GM12878 (cell line): ENCODE results near the gene HCLS1. TPM values are rescaled to one million over a fixed set of nuclear protein-coding genes. Genes with fewer than 3 reads are reported as not detected.

Experiments used
- ATAC-seq: fragments of 200-7000 bp; cut with Tn5 transposase; 3 replicates; pipeline ENCODE4 v1.9.1; 2020; ENCODE audit warnings: mild to moderate bottlenecking, moderate library complexity
- BruUV-seq: library from RNA; stranded (reverse); fragments of 400-500 nt; replicated peaks from 2 replicates; lab custom pipeline; 2021; lab: Mats Ljungman, UMichigan
- CTCF ChIA-PET: fragments of 300-600 bp; sonication (Branson Sonifier 250); formaldehyde crosslinking; extraction: SDS; loops from one replicate; lab custom pipeline; 2021; ENCODE audit warnings: inconsistent platforms; lab: Yijun Ruan, JAX
- POLR2A ChIA-PET: fragments of 350-600 bp; formaldehyde crosslinking; extraction: SDS; loops from one replicate; lab custom pipeline; 2021; ENCODE audit warnings: inconsistent platforms; lab: Charles Lee
- RAD21 ChIA-PET: fragments of 300-600 bp; sonication (Branson Sonifier 250); formaldehyde crosslinking; loops from one replicate; lab custom pipeline; 2023; ENCODE audit warnings: antibody characterized with exemption; ENCODE audit not compliant: unreplicated experiment; lab: Charles Lee
- SMC1A ChIA-PET: fragments of 300-600 bp; sonication (Branson Sonifier 250); formaldehyde crosslinking; loops from one replicate; lab custom pipeline; 2023; ENCODE audit not compliant: unreplicated experiment, uncharacterized antibody; lab: Charles Lee
- DNase-seq: peaks from one replicate; pipeline ENCODE4 v3.0.0-alpha.2; 2011; ENCODE audit warnings: low read depth, low spot score
- FAIRE-seq: peaks from 3 replicates; lab custom pipeline; 2011; peaks lifted over from hg19 to GRCh38; lab: Jason Lieb, UNC
- H2AFZ ChIP-seq: 2 replicates; pipeline ENCODE4 v1.6.0; 2011; ENCODE audit warnings: low read depth, low read length, control low read depth; ENCODE audit not compliant: control insufficient read depth
- H3K27ac ChIP-seq: 2 replicates; pipeline ENCODE4 v1.5.1; 2011; ENCODE audit warnings: control low read depth; ENCODE audit not compliant: control insufficient read depth, insufficient read depth
- H3K27me3 ChIP-seq, 2 experiments: replicated peaks in 1 of 2; 2 replicates each; pipeline versions ENCODE4 v1.6.0 to v1.6.1; 2011; ENCODE audit warnings: low read length in 1 of 2; ENCODE audit not compliant: control insufficient read depth in 2 of 2, insufficient read depth in 2 of 2
- H3K36me3 ChIP-seq, 2 experiments: 2 replicates each; pipeline ENCODE4 v1.5.1; 2011; ENCODE audit warnings: low read length in 1 of 2; ENCODE audit not compliant: control insufficient read depth in 2 of 2, insufficient read depth in 2 of 2
- H3K4me1 ChIP-seq: 2 replicates; pipeline ENCODE4 v1.6.1; 2011; ENCODE audit warnings: mild to moderate bottlenecking, low read length, moderate library complexity, mixed read lengths; ENCODE audit not compliant: control insufficient read depth, insufficient read depth
- H3K4me2 ChIP-seq: 2 replicates; pipeline ENCODE4 v1.6.0; 2011; ENCODE audit warnings: control low read depth; ENCODE audit not compliant: control insufficient read depth, insufficient read depth
- H3K4me3 ChIP-seq: fragments of 200-600 bp; sonication (generic); 2 replicates; pipeline ENCODE4 v1.5.1; 2016
- H3K79me2 ChIP-seq: 2 replicates; pipeline ENCODE4 v1.6.0; 2011; ENCODE audit warnings: low read length; ENCODE audit not compliant: control insufficient read depth, insufficient read depth
- H3K9ac ChIP-seq: 2 replicates; pipeline ENCODE4 v1.8.0; 2011; ENCODE audit warnings: low read length, control low read depth, mixed read lengths; ENCODE audit not compliant: control insufficient read depth, insufficient read depth
- H3K9me3 ChIP-seq: replicated peaks from 3 replicates; pipeline ENCODE4 v1.5.1; 2011; ENCODE audit warnings: mild to moderate bottlenecking, low read length; ENCODE audit not compliant: control insufficient read depth, insufficient read depth
- H4K20me1 ChIP-seq: 2 replicates; pipeline ENCODE4 v1.6.0; 2011; ENCODE audit not compliant: control insufficient read depth, insufficient read depth
- BACH1 ChIP-seq: fragments of 450-650 bp; IDR thresholded peaks from 2 replicates; pipeline ENCODE4 v1.6.1; 2017; ENCODE audit warnings: mild to moderate bottlenecking, borderline replicate concordance
- CREM ChIP-seq: IDR thresholded peaks from 2 replicates; pipeline ENCODE4 v1.6.1; 2014; ENCODE audit warnings: antibody characterized with exemption, low read depth
- DPF2 ChIP-seq: fragments of 450-650 bp; IDR thresholded peaks from 2 replicates; pipeline ENCODE4 v1.6.1; 2017; ENCODE audit warnings: mild to moderate bottlenecking
- E2F4 ChIP-seq: IDR thresholded peaks from 2 replicates; pipeline ENCODE4 v1.6.1; 2012; ENCODE audit warnings: low read depth, low read length, improper control_type of control experiment
- E2F8 ChIP-seq: fragments of 450-650 bp; IDR thresholded peaks from 2 replicates; pipeline ENCODE4 v1.6.1; 2018; ENCODE audit warnings: mild to moderate bottlenecking, low read depth, moderate library complexity; ENCODE audit not compliant: partially characterized antibody
- ESRRA ChIP-seq: IDR thresholded peaks from 2 replicates; pipeline ENCODE4 v1.6.1; 2012; ENCODE audit warnings: mild to moderate bottlenecking, low read length, improper control_type of control experiment
- MTA2 ChIP-seq: fragments of 450-650 bp; IDR thresholded peaks from 2 replicates; pipeline ENCODE4 v1.6.1; 2016; ENCODE audit warnings: low read depth, mild to moderate bottlenecking, moderate library complexity
- PML ChIP-seq: IDR thresholded peaks from 2 replicates; pipeline ENCODE4 v1.6.1; 2012; ENCODE audit warnings: low read length, inconsistent platforms
- RAD21 ChIP-seq: IDR thresholded peaks from 2 replicates; pipeline ENCODE4 v1.6.1; 2011; ENCODE audit warnings: mild to moderate bottlenecking, low read depth, low read length, moderate library complexity; ENCODE audit not compliant: insufficient read depth
- TCF12 ChIP-seq: IDR thresholded peaks from 2 replicates; pipeline ENCODE4 v1.6.1; 2011; ENCODE audit warnings: low read depth, mild to moderate bottlenecking, low read length
- YY1 ChIP-seq: IDR thresholded peaks from 2 replicates; pipeline ENCODE4 v1.6.1; 2011; ENCODE audit warnings: low read depth, mild to moderate bottlenecking, low read length
- ZNF384 ChIP-seq: IDR thresholded peaks from 2 replicates; pipeline ENCODE4 v1.6.1; 2012; ENCODE audit warnings: low read depth, mild to moderate bottlenecking, low read length, improper control_type of control experiment, borderline replicate concordance
- ZSCAN29 ChIP-seq: fragments of 450-650 bp; IDR thresholded peaks from 2 replicates; pipeline ENCODE4 v1.6.1; 2017; ENCODE audit warnings: mild to moderate bottlenecking, moderate library complexity
- WGBS: methylation state at CpG from one replicate; pipeline ENCODE4 v1.1.6; 2016; ENCODE audit warnings: low lambda C conversion rate; ENCODE audit not compliant: insufficient replicate concordance, insufficient coverage; ENCODE audit errors: missing lambda C conversion rate; 5-methylcytosine and 5-hydroxymethylcytosine counted together
- in situ Hi-C: fragments of 300-500 bp; cut with MboI; formaldehyde crosslinking; loops from 9 replicates; pipeline ENCODE4 v1.14.3; 2018; ENCODE audit warnings: mixed read lengths
- intact Hi-C: fragments of 100-400 bp; cut with micrococcal nuclease; formaldehyde crosslinking; loops from one replicate; pipeline ENCODE4 v1.14.2; 2022; ENCODE audit not compliant: unreplicated experiment
- polyA plus RNA-seq, 11 experiments: library from polyadenylated mRNA; depleted of rRNA in 4 of 11; unstranded in 6 of 11; stranded (reverse) in 5 of 11; fragments of >200 nt; fragmentation: Nextera tagmentation in 4 of 11; fragmentation: Illumina TruSeq in 1 of 11; extraction: Ambion mirVana in 4 of 11; extraction: Trizol in 1 of 11; gene quantifications; 1 replicate in 1 of 11; 2 replicates in 10 of 11; pipeline versions ENCODE4 v1.2.1 to v1.2.3, GENCODE V29; 2011 to 2016; ENCODE audit warnings: inconsistent platforms in 2 of 11, missing spikeins in 2 of 11, low read depth in 1 of 11
- total RNA-seq, 4 experiments: library from RNA; depleted of rRNA in 3 of 4; stranded (reverse); fragments of >200 nt in 3 of 4; fragmentation: Illumina TruSeq in 1 of 4; extraction: Trizol in 1 of 4; gene quantifications; 2 replicates each; pipeline versions ENCODE4 v1.2.1 to v1.2.3, GENCODE V29; 2013 to 2021
- TF ChIP-seq, protein P1 (sequence below): IDR thresholded peaks from 2 replicates; pipeline ENCODE4 v1.6.1; 2011; ENCODE audit warnings: low read depth, low read length, improper control_type of control experiment, borderline replicate concordance

Gene HCLS1
- total and polyA plus RNA-seq, 10 of the 15 experiments (the other 5 are each of a cell fraction or from before 2014, with no cell fraction given) = 51.6 to 344 (median 231) TPM

GRCh38 chr3:121624147-121624899 is 36.4 kb downstream of the HCLS1 start:
- TF ChIP-seq BACH1 = no peak
- no peak for TF ChIP-seq CREM
- TF ChIP-seq YY1 = no peak
- no peaks in the 10 kb centered on the region for H3K4me1 ChIP-seq
- H3K27me3 ChIP-seq = no peaks in the 10 kb centered on the region
- in situ Hi-C loops = no loop called here
- H3K79me2 ChIP-seq = no peaks in the 10 kb centered on the region
- SMC1A ChIA-PET = no interaction called here
- intact Hi-C loops = no loop called here
- no peak overlapping the region for H2AFZ ChIP-seq
- H3K27ac ChIP-seq = no peak overlapping the region
- DNase-seq = no peak
- RAD21 ChIA-PET = no interaction called here
- H3K4me3 ChIP-seq = no peak overlapping the region
- no peak for FAIRE-seq
- BruUV-seq = no TSS peak
- no peak overlapping the region for H3K4me2 ChIP-seq
- 51% methylated on average over 14 of the region's 14 CpGs for WGBS
- CTCF ChIA-PET = no interaction called here
- no peaks in the 10 kb centered on the region for H3K36me3 ChIP-seq
- no peaks in the 10 kb centered on the region for H3K9me3 ChIP-seq
- no peaks in the 10 kb centered on the region for H4K20me1 ChIP-seq
- no peak; the same call in 2 of the 3 replicates for ATAC-seq
- H3K9ac ChIP-seq = no peak overlapping the region
- POLR2A ChIA-PET = no interaction called here

DNA sequence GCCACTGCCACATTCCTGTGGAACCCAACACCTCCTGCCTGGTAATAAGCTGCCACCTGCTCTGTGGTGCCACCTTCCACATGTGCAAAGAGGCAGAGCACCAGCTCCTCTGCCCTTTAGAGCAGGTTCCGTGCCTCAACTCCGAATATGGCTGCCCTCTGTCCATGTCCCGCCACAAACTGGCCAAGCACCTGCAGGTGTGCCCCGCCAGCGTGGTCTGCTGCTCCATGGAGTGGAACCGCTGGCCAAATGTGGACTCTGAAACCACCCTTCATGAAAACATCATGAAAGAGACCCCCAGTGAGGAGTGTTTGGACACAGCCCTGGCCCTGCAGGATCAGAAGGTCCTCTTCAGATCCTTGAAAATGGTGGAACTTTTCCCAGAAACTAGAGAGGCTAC is 39.2 kb downstream of the HCLS1 start:
- in situ Hi-C loops = no loop called here
- no TSS peak for BruUV-seq
- FAIRE-seq = no peak
- Histone ChIP-seq H3K27me3 (no peaks in the 10 kb centered on the region), H3K9me3 (no peaks in the 10 kb centered on the region), H3K4me3 (no peak overlapping the region), H3K9ac (no peak overlapping the region), H3K4me2 (no peak overlapping the region), H3K36me3 (no peaks in the 10 kb centered on the region), H2AFZ (no peak overlapping the region), H3K79me2 (no peaks in the 10 kb centered on the region), H4K20me1 (no peaks in the 10 kb centered on the region), H3K4me1 (no peaks in the 10 kb centered on the region), H3K27ac (no peak overlapping the region)
- ChIA-PET POLR2A (no interaction called here), SMC1A (interaction anchor here (0.6 to 1.7 kb wide), 2 partner anchors 22 to 106 kb away, joined by 3 to 4 read pairs; no protein-coding TSS in a partner anchor), RAD21 (no interaction called here), CTCF (no interaction called here)
- intact Hi-C loops = no loop called here
- DNase-seq = no peak
- 55% methylated on average over 6 of the region's 6 CpGs for WGBS
- no peak for ATAC-seq
- TF ChIP-seq ESRRA (no peak), ZNF384 (no peak), RAD21 (no peak), E2F4 (no peak), ZSCAN29 (no peak), MTA2 (no peak), TCF12 (no peak), E2F8 (no peak), PML (no peak), DPF2 (no peak)
- TF ChIP-seq, protein P1, sequence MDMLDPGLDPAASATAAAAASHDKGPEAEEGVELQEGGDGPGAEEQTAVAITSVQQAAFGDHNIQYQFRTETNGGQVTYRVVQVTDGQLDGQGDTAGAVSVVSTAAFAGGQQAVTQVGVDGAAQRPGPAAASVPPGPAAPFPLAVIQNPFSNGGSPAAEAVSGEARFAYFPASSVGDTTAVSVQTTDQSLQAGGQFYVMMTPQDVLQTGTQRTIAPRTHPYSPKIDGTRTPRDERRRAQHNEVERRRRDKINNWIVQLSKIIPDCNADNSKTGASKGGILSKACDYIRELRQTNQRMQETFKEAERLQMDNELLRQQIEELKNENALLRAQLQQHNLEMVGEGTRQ = no peak
